GM12873 (cell line): Measurements from ENCODE around the gene ERC2.

Source experiments
- TF ChIP-seq, protein P1 (sequence below): IDR thresholded peaks from 2 replicates; pipeline ENCODE4 v1.5.1; 2012; ENCODE audit warnings: low read depth, mild to moderate bottlenecking, moderate library complexity, low read length, control low read depth; ENCODE audit not compliant: insufficient read depth; ENCODE audit errors: missing control alignments

ERC2 gene

DNA sequence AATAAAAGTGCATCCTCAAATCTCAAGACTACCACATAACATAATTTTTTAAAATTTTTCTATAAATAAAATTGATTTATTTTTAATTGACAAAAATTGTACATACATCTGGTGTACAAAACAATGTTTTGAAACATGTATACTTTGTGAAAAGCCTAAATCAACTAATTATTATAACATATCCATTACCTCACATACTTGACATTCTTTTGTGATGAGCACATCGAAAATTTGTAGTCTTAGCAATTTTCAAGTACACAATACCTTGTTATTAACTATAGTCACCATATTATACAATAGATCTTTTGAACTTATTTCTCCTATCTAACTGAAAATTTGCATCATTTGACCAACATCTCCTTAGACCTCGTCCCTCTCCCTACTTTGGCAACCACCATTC, 973.3 kb downstream of the ERC2 start:
- TF ChIP-seq, protein P1, sequence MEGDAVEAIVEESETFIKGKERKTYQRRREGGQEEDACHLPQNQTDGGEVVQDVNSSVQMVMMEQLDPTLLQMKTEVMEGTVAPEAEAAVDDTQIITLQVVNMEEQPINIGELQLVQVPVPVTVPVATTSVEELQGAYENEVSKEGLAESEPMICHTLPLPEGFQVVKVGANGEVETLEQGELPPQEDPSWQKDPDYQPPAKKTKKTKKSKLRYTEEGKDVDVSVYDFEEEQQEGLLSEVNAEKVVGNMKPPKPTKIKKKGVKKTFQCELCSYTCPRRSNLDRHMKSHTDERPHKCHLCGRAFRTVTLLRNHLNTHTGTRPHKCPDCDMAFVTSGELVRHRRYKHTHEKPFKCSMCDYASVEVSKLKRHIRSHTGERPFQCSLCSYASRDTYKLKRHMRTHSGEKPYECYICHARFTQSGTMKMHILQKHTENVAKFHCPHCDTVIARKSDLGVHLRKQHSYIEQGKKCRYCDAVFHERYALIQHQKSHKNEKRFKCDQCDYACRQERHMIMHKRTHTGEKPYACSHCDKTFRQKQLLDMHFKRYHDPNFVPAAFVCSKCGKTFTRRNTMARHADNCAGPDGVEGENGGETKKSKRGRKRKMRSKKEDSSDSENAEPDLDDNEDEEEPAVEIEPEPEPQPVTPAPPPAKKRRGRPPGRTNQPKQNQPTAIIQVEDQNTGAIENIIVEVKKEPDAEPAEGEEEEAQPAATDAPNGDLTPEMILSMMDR, result no peak

DNA sequence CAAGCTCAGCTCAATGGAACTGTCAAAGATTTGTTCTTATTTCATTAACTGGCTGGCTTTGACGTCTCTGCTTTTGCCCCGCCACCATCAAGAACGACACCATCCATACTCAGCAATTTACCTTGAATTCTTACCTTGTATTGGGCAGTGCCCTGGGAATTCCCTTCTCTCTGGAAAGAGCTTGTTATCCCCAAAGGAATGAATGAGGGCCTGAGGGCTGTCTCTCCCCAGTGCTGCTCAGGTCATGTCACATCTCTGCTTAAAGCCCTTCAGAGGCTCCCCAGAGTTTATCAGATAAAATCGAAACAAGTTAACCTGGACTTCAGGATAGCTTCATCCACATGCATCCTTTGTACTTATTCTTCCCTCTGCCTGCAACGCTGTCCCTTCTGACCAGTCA, 975.3 kb downstream of the ERC2 start:
- TF ChIP-seq, protein P1, result no peak

DNA sequence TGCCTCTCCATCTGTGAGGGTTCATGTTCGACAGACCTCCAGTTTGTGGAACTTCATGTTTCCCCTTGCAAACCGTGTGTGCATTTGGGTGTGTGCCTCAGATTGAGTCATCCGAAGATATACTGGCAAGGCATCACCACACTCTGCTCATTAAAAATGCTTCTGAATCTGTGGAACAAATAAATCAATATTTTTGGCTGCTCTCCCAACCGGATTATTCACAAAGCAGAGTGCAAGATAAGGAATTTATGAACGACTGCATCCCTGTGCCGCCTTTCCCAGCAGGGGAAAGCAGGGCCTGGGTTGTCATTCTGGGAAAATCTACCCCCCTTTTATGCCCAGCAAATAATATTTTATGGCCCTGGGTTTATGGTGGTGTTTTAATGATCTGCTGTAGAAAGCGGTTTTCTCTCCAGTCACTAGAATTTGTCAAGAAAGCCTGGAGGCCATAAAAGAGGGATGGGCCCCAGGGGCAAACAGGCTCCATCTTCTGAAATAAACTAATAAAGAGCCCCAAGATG, 976.9 kb downstream of the ERC2 start:
- TF ChIP-seq, protein P1, result no peak

DNA sequence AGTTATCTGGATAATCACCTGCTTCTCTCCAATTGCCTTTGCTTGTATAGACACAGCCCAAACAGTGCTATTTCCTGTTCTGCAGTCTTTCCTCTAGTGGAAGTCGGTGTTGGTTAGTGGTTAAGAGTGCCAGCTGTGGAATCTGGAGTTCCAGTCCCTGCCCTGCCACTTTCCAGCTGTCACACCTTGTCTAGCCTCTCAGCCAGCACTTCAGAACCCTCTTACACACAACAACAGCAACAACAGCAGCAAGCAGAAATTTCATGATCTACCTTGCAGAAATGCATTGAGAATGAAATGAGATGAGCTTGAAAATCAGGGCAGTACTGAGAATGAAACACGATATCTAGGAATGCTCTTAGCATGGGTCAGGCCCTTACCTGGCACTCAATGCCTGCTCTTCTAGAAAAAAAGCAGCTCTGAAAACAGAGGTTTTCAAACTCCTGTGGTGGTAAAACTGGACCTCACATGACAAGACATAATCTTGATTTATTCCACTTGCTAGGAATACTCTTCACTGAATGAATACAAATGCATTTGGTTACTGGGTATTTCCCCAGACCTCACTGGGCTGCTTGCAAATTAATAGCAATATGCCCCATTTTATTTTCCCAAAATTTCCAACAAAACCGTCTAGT, 977.9 kb downstream of the ERC2 start:
- TF ChIP-seq, protein P1, result no peak

DNA sequence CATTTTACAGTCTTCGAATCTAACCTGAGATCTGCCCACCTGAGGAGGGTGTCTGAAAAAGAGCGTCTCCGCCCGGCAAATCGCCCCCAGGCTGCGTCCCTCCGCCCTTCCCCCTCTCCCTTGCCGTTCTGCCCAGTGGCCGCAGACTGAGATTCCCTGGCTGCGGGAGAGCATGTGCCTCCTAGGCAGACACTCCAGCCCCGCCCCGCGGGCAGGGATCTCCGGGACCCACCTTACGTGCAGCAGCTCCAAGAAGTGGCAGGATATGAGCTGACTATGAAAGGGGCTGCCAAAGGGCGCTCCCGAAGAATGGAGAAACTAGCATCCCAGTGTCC, 978.5 kb downstream of the ERC2 start:
- TF ChIP-seq, protein P1, result no peak

DNA sequence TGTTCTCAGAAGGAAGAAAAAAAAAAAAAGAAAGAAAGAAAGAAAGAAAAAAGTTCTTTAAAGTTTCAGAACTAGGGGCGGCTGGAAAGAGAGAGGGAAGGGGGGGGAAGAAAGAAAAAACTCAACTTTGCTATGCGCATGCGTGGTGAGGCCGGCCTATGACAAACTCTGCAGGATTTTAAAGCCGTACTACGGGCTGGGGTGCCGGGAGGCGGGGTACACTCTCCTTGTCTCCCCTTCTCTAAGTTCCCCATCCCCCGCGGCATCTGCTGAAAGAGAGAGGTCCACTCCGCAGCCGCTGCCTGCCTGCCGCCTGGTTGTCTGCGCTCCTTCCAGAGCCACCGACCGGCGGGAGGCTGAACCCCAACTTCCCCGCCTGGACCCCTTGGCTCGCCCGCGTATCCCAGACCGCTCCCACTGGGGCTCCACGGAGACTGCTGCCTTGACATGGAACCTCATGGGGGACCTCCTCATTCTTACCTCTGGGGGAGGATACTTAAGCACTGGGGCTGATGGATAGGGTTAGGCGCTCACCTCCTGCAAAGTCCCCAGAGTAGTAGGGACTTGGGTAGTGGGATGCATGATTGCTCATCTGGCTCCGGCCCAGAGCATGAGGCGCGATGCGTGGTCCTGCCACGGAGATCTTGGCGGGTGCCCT, 979.7 kb downstream of the ERC2 start:
- TF ChIP-seq, protein P1, result no peak

DNA sequence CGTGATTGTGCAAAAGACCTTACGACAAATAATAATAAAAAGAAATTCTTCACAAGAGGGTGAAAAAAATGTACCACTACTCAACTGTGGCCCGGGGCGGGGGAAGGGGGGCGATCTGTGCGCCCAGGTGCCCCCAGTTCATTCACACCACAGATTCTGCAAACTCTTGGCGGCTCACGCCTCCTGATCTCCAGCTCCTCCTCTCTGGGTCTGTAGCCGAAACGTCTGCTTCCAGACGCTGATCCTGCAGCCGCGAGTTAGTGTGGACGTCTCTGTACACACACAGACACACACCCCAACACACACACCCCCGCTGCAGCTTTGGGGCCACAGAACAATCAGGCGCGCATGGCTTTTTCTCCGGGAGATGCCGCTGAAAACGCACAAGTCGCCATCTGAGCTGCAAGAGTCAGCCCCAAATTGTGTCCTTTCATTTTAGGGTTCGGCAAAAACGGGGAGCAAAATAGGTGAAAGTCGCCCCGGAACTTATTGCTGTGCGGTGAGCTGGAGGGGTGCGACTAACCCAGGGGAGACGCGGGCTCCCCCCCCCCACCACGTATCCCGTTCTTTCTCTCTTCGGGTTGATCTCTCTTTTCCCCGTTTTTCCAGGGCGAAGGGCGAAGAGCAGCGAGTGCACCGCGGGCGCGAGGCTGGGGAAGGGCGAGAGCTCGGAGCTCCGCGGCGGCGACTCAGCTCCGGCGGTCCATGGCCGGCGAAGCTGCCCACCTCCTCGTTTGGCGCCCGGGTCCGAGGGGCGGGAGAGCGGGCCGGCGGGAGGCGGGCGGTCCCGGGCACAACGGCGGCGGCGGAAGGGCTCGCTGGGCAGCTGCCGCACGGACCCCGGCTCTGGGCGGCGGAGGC, 980.7 kb downstream of the ERC2 start:
- TF ChIP-seq, protein P1, result no peak
